Measurements from ENCODE around the gene CNTNAP2. TPM values are rescaled to one million over a fixed set of nuclear protein-coding genes. Genes with fewer than 3 reads are reported as not detected.

Gene CNTNAP2
- total and polyA plus RNA-seq, 4 donors = not detected

GRCh38 chr7:147321504-147321903, 1204.9 kb downstream of the CNTNAP2 start:
- 91% methylated on average over 2 of the region's 2 CpGs for WGBS, 2 donors
- intact Hi-C loops (cut with DNase I) = no loop called here
- no peak overlapping the region for H3K4me3 ChIP-seq (ENCODE audit: low read length in 2 of 2)

GRCh38 chr7:147332988-147333387, 1216.4 kb downstream of the CNTNAP2 start:
- H3K9me3 ChIP-seq (ENCODE audit: control insufficient read depth, low read length) = no peaks in the 10 kb centered on the region
- intact Hi-C loops (cut with DNase I) = no loop called here
- H3K27me3 ChIP-seq (ENCODE audit: control insufficient read depth in 1 of 2, insufficient read depth in 2 of 2, low read length in 1 of 2) = no peaks in the 10 kb centered on the region
- peaks cover 0 to 1% of the 10 kb centered on the region in 2 donors for H3K4me1 ChIP-seq (ENCODE audit: control insufficient read depth in 1 of 2, insufficient read depth in 2 of 2, low read length in 2 of 2)
- ATAC-seq (ENCODE audit: low FRiP score) = no peak
- no peak overlapping the region for H3K27ac ChIP-seq (ENCODE audit: low read depth in 1 of 2, low read length in 2 of 2)
- 40 to 58% methylated on average over 2 of the region's 2 CpGs for WGBS, 2 donors
- no peaks in the 10 kb centered on the region for H3K36me3 ChIP-seq (ENCODE audit: control insufficient read depth in 1 of 2, insufficient read depth in 2 of 2, low read length in 1 of 2)
- no peak for DNase-seq
- H3K4me3 ChIP-seq (ENCODE audit: low read length in 2 of 2) = no peak overlapping the region

More at GRCh38 chr7:147321504-147321903, 1204.9 kb downstream of the CNTNAP2 start:
- H3K36me3 ChIP-seq (ENCODE audit: control insufficient read depth in 1 of 2, insufficient read depth in 2 of 2, low read length in 1 of 2) = no peaks in the 10 kb centered on the region
- H3K27me3 ChIP-seq (ENCODE audit: control insufficient read depth in 1 of 2, insufficient read depth in 2 of 2, low read length in 1 of 2) = no peaks in the 10 kb centered on the region
- H3K9me3 ChIP-seq (ENCODE audit: control insufficient read depth, low read length) = no peaks in the 10 kb centered on the region
- H3K27ac ChIP-seq (ENCODE audit: low read depth in 1 of 2, low read length in 2 of 2) = no peak overlapping the region
- ATAC-seq (ENCODE audit: low FRiP score) = no peak
- no peak for DNase-seq
- no peaks in the 10 kb centered on the region for H3K4me1 ChIP-seq (ENCODE audit: control insufficient read depth in 1 of 2, insufficient read depth in 2 of 2, low read length in 2 of 2)

- H3K27ac ChIP-seq (ENCODE audit: low read depth in 1 of 2, low read length in 2 of 2) = no peak overlapping the region
- H3K4me1 ChIP-seq (ENCODE audit: control insufficient read depth in 1 of 2, insufficient read depth in 2 of 2, low read length in 2 of 2) = no peaks in the 10 kb centered on the region
- H3K9me3 ChIP-seq (ENCODE audit: control insufficient read depth, low read length) = no peaks in the 10 kb centered on the region
- 81 to 88% methylated on average over 4 of the region's 4 CpGs for WGBS, 2 donors
- no peak for DNase-seq
- no peak for ATAC-seq (ENCODE audit: low FRiP score)
- no peaks in the 10 kb centered on the region for H3K36me3 ChIP-seq (ENCODE audit: control insufficient read depth in 1 of 2, insufficient read depth in 2 of 2, low read length in 1 of 2)
- H3K27me3 ChIP-seq (ENCODE audit: control insufficient read depth in 1 of 2, insufficient read depth in 2 of 2, low read length in 1 of 2) = no peaks in the 10 kb centered on the region
- intact Hi-C loops (cut with DNase I) = no loop called here
- no peak overlapping the region for H3K4me3 ChIP-seq (ENCODE audit: low read length in 2 of 2)
Observed at GRCh38 chr7:147363101-147363500, 1246.5 kb downstream of the CNTNAP2 start.

GRCh38 chr7:147376192-147376591, 1259.6 kb downstream of the CNTNAP2 start:
- Histone ChIP-seq H3K4me3 (ENCODE audit: low read length in 2 of 2) (no peak overlapping the region), H3K4me1 (ENCODE audit: control insufficient read depth in 1 of 2, insufficient read depth in 2 of 2, low read length in 2 of 2) (no peaks in the 10 kb centered on the region)

GRCh38 chr7:147380926-147381325, 1264.3 kb downstream of the CNTNAP2 start:
- Histone ChIP-seq H3K27ac (ENCODE audit: low read depth in 1 of 2, low read length in 2 of 2) (no peak overlapping the region), H3K4me1 (ENCODE audit: control insufficient read depth in 1 of 2, insufficient read depth in 2 of 2, low read length in 2 of 2) (no peaks in the 10 kb centered on the region), H3K36me3 (ENCODE audit: control insufficient read depth in 1 of 2, insufficient read depth in 2 of 2, low read length in 1 of 2) (no peaks in the 10 kb centered on the region), H3K27me3 (ENCODE audit: control insufficient read depth in 1 of 2, insufficient read depth in 2 of 2, low read length in 1 of 2) (no peaks in the 10 kb centered on the region), H3K4me3 (ENCODE audit: low read length in 2 of 2) (no peak overlapping the region), H3K9me3 (ENCODE audit: control insufficient read depth, low read length) (no peaks in the 10 kb centered on the region)
- DNase-seq (no peak), ATAC-seq (ENCODE audit: low FRiP score) (no peak)
- WGBS, 2 donors = 62 to 74% methylated on average over 5 of the region's 5 CpGs
- intact Hi-C loops (cut with DNase I) = no loop called here

More at GRCh38 chr7:147376192-147376591, 1259.6 kb downstream of the CNTNAP2 start:
- Histone ChIP-seq H3K27ac (ENCODE audit: low read depth in 1 of 2, low read length in 2 of 2) (no peak overlapping the region), H3K36me3 (ENCODE audit: control insufficient read depth in 1 of 2, insufficient read depth in 2 of 2, low read length in 1 of 2) (no peaks in the 10 kb centered on the region), H3K27me3 (ENCODE audit: control insufficient read depth in 1 of 2, insufficient read depth in 2 of 2, low read length in 1 of 2) (no peaks in the 10 kb centered on the region), H3K9me3 (ENCODE audit: control insufficient read depth, low read length) (no peaks in the 10 kb centered on the region)
- 63 to 68% methylated on average over 5 of the region's 5 CpGs for WGBS, 2 donors
- intact Hi-C loops (cut with DNase I) = no loop called here
- ATAC-seq (ENCODE audit: low FRiP score) = no peak
- DNase-seq = no peak

GRCh38 chr7:147394329-147394728, 1277.7 kb downstream of the CNTNAP2 start:
- ATAC-seq (ENCODE audit: low FRiP score) (no peak), DNase-seq (no peak)
- H3K27ac ChIP-seq (ENCODE audit: low read depth in 1 of 2, low read length in 2 of 2) = no peak overlapping the region
- no peaks in the 10 kb centered on the region for H3K4me1 ChIP-seq (ENCODE audit: control insufficient read depth in 1 of 2, insufficient read depth in 2 of 2, low read length in 2 of 2)
- H3K4me3 ChIP-seq (ENCODE audit: low read length in 2 of 2) = no peak overlapping the region
- peaks cover 2% of the 10 kb centered on the region for H3K9me3 ChIP-seq (ENCODE audit: control insufficient read depth, low read length)
- no peaks in the 10 kb centered on the region for H3K27me3 ChIP-seq (ENCODE audit: control insufficient read depth in 1 of 2, insufficient read depth in 2 of 2, low read length in 1 of 2)
- intact Hi-C loops (cut with DNase I) = no loop called here
- no peaks in the 10 kb centered on the region for H3K36me3 ChIP-seq (ENCODE audit: control insufficient read depth in 1 of 2, insufficient read depth in 2 of 2, low read length in 1 of 2)

- ATAC-seq (ENCODE audit: low FRiP score) (peak; percentile 68), DNase-seq (no peak)
- H3K4me3 ChIP-seq (ENCODE audit: low read length in 2 of 2) = peak overlapping the region in 1 of 2 donors; percentile 26
- no peaks in the 10 kb centered on the region for H3K9me3 ChIP-seq (ENCODE audit: control insufficient read depth, low read length)
- intact Hi-C loops (cut with DNase I) = no loop called here
- H3K27ac ChIP-seq (ENCODE audit: low read depth in 1 of 2, low read length in 2 of 2) = no peak overlapping the region
- no peaks in the 10 kb centered on the region for H3K4me1 ChIP-seq (ENCODE audit: control insufficient read depth in 1 of 2, insufficient read depth in 2 of 2, low read length in 2 of 2)
- 5 to 7% methylated on average over 3 of the region's 3 CpGs for WGBS, 2 donors
- no peaks in the 10 kb centered on the region for H3K36me3 ChIP-seq (ENCODE audit: control insufficient read depth in 1 of 2, insufficient read depth in 2 of 2, low read length in 1 of 2)
- no peaks in the 10 kb centered on the region for H3K27me3 ChIP-seq (ENCODE audit: control insufficient read depth in 1 of 2, insufficient read depth in 2 of 2, low read length in 1 of 2)
Observed at GRCh38 chr7:147400221-147400689, 1283.7 kb downstream of the CNTNAP2 start.

GRCh38 chr7:147400925-147401324, 1284.3 kb downstream of the CNTNAP2 start:
- no peak overlapping the region for H3K27ac ChIP-seq (ENCODE audit: low read depth in 1 of 2, low read length in 2 of 2)
- no peaks in the 10 kb centered on the region for H3K36me3 ChIP-seq (ENCODE audit: control insufficient read depth in 1 of 2, insufficient read depth in 2 of 2, low read length in 1 of 2)
- 77 to 82% methylated on average over 1 of the region's 1 CpG for WGBS, 2 donors
- no peak for ATAC-seq (ENCODE audit: low FRiP score)
- intact Hi-C loops (cut with DNase I) = no loop called here
- no peak overlapping the region for H3K4me3 ChIP-seq (ENCODE audit: low read length in 2 of 2)
- no peaks in the 10 kb centered on the region for H3K9me3 ChIP-seq (ENCODE audit: control insufficient read depth, low read length)
- H3K4me1 ChIP-seq (ENCODE audit: control insufficient read depth in 1 of 2, insufficient read depth in 2 of 2, low read length in 2 of 2) = no peaks in the 10 kb centered on the region
- no peak for DNase-seq
- no peaks in the 10 kb centered on the region for H3K27me3 ChIP-seq (ENCODE audit: control insufficient read depth in 1 of 2, insufficient read depth in 2 of 2, low read length in 1 of 2)

GRCh38 chr7:147405621-147406020, 1289.0 kb downstream of the CNTNAP2 start:
- H3K27ac ChIP-seq (ENCODE audit: low read depth in 1 of 2, low read length in 2 of 2) = no peak overlapping the region
- no peak overlapping the region for H3K4me3 ChIP-seq (ENCODE audit: low read length in 2 of 2)
- H3K9me3 ChIP-seq (ENCODE audit: control insufficient read depth, low read length) = no peaks in the 10 kb centered on the region
- DNase-seq = no peak
- 95 to 96% methylated on average over 4 of the region's 4 CpGs for WGBS, 2 donors
- H3K27me3 ChIP-seq (ENCODE audit: control insufficient read depth in 1 of 2, insufficient read depth in 2 of 2, low read length in 1 of 2) = no peaks in the 10 kb centered on the region
- H3K4me1 ChIP-seq (ENCODE audit: control insufficient read depth in 1 of 2, insufficient read depth in 2 of 2, low read length in 2 of 2) = no peaks in the 10 kb centered on the region
- no peak for ATAC-seq (ENCODE audit: low FRiP score)
- no peaks in the 10 kb centered on the region for H3K36me3 ChIP-seq (ENCODE audit: control insufficient read depth in 1 of 2, insufficient read depth in 2 of 2, low read length in 1 of 2)
- intact Hi-C loops (cut with DNase I) = no loop called here

Measured in aorta (tissue), 5 donors.